ENCODE results near the gene FEM1B.

FEM1B gene

GRCh38 chr15:68318931-68319909, 41.7 kb downstream of the FEM1B start:
- in situ Hi-C loops (cut with HindIII; ENCODE audit: low sequenced_read_pairs) = no loop called here
- no peak for DNase-seq (ENCODE audit: low read depth, low spot score)
- no peak overlapping the region for H3K4me3 ChIP-seq (ENCODE audit: low read depth, low read length)
- no peak for TF ChIP-seq CTCF (IDR thresholded peaks at IDR 0.05; ENCODE audit: low read depth, low read length)

GRCh38 chr15:68319997-68320396, 42.5 kb downstream of the FEM1B start:
- no peak for TF ChIP-seq CTCF (IDR thresholded peaks at IDR 0.05; ENCODE audit: low read depth, low read length)
- no peak for DNase-seq (ENCODE audit: low read depth, low spot score)
- in situ Hi-C loops (cut with HindIII; ENCODE audit: low sequenced_read_pairs) = no loop called here

GRCh38 chr15:68321229-68321628, 43.7 kb downstream of the FEM1B start:
- no peak for TF ChIP-seq CTCF (IDR thresholded peaks at IDR 0.05; ENCODE audit: low read depth, low read length)
- H3K4me3 ChIP-seq (ENCODE audit: low read depth, low read length) = no peak overlapping the region
- in situ Hi-C loops (cut with HindIII; ENCODE audit: low sequenced_read_pairs) = no loop called here
- DNase-seq (ENCODE audit: low read depth, low spot score) = no peak

More at GRCh38 chr15:68319997-68320396, 42.5 kb downstream of the FEM1B start:
- no peak overlapping the region for H3K4me3 ChIP-seq (ENCODE audit: low read depth, low read length)

- TF ChIP-seq CTCF (IDR thresholded peaks at IDR 0.05; ENCODE audit: low read depth, low read length) = no peak
- no peak overlapping the region for H3K4me3 ChIP-seq (ENCODE audit: low read depth, low read length)
- in situ Hi-C loops (cut with HindIII; ENCODE audit: low sequenced_read_pairs) = no loop called here
- DNase-seq (ENCODE audit: low read depth, low spot score) = no peak
These were observed 45.3 kb downstream of the FEM1B start for GRCh38 chr15:68322796-68323195.

- H3K4me3 ChIP-seq (ENCODE audit: low read depth, low read length) = no peak overlapping the region
- in situ Hi-C loops (cut with HindIII; ENCODE audit: low sequenced_read_pairs) = no loop called here
- TF ChIP-seq CTCF (IDR thresholded peaks at IDR 0.05; ENCODE audit: low read depth, low read length) = no peak
- DNase-seq (ENCODE audit: low read depth, low spot score) = no peak
These were observed 48.2 kb downstream of the FEM1B start for GRCh38 chr15:68325726-68326125.

- H3K4me3 ChIP-seq (ENCODE audit: low read depth, low read length) = no peak overlapping the region
- in situ Hi-C loops (cut with HindIII; ENCODE audit: low sequenced_read_pairs) = no loop called here
- no peak for DNase-seq (ENCODE audit: low read depth, low spot score)
- TF ChIP-seq CTCF (IDR thresholded peaks at IDR 0.05; ENCODE audit: low read depth, low read length) = no peak
These were observed 49.3 kb downstream of the FEM1B start for GRCh38 chr15:68326711-68327354.

All from astrocyte of the spinal cord (primary cell).